Hematopoietic multipotent progenitor cell treated with erythropoietin and hydrocortisone succinate and interleukin-3 and kit ligand, for 8 days (in vitro differentiated cells): ENCODE measurements around the gene IGF1R.
A peak's percentile ranks its signal among the peaks of the same experiment; 100 is the strongest.

Source experiments
- DNase-seq: peaks from one replicate; pipeline ENCODE4 v3.0.0-alpha.2; 2015

The IGF1R gene

GRCh38 chr15:98708037-98708590, 59.8 kb downstream of the IGF1R start:
- no peak for DNase-seq

- no peak for DNase-seq
These were observed 63.5 kb downstream of the IGF1R start for GRCh38 chr15:98711810-98712209.

GRCh38 chr15:98712845-98713584, 64.7 kb downstream of the IGF1R start:
- DNase-seq: no peak

GRCh38 chr15:98713585-98714001, 65.3 kb downstream of the IGF1R start:
- no peak for DNase-seq

- DNase-seq: no peak
These were observed 66.6 kb downstream of the IGF1R start for GRCh38 chr15:98714922-98715321.

GRCh38 chr15:98715401-98715800, 67.1 kb downstream of the IGF1R start:
- DNase-seq: no peak

- DNase-seq: no peak
These were observed 67.6 kb downstream of the IGF1R start for GRCh38 chr15:98715890-98716443.

- DNase-seq: peak; percentile 66
These were observed 69.0 kb downstream of the IGF1R start for GRCh38 chr15:98717371-98717770.

GRCh38 chr15:98717942-98718341, 69.6 kb downstream of the IGF1R start:
- no peak for DNase-seq

- no peak for DNase-seq
These were observed 70.2 kb downstream of the IGF1R start for GRCh38 chr15:98718426-98719136.

- peak; percentile 66 for DNase-seq
These were observed 70.9 kb downstream of the IGF1R start for GRCh38 chr15:98719137-98719740.

- no peak for DNase-seq
These were observed 71.7 kb downstream of the IGF1R start for GRCh38 chr15:98720031-98720430.

- DNase-seq: no peak
These were observed 72.5 kb downstream of the IGF1R start for GRCh38 chr15:98720577-98721565.

- DNase-seq: no peak
These were observed 73.9 kb downstream of the IGF1R start for GRCh38 chr15:98722209-98722608.

GRCh38 chr15:98722645-98723044, 74.3 kb downstream of the IGF1R start:
- no peak for DNase-seq

GRCh38 chr15:98723195-98723594, 74.9 kb downstream of the IGF1R start:
- DNase-seq: no peak

GRCh38 chr15:98724048-98724447, 75.7 kb downstream of the IGF1R start:
- DNase-seq: no peak

- no peak for DNase-seq
These were observed 76.2 kb downstream of the IGF1R start for GRCh38 chr15:98724494-98724893.

GRCh38 chr15:98725874-98726273, 77.5 kb downstream of the IGF1R start:
- peak; percentile 44 for DNase-seq

- no peak for DNase-seq
These were observed 79.0 kb downstream of the IGF1R start for GRCh38 chr15:98727115-98728040.
